Thyroid gland (tissue), 4 donors: ENCODE data around the gene FRG1.

Experiments used
- CTCF ChIP-seq, 6 experiments: fragments of 200-600 bp in 3 of 6; fragments of 450-650 bp in 3 of 6; sonication (generic) in 3 of 6; IDR thresholded peaks; one replicate each; pipeline ENCODE4 v1.5.1; 2016 to 2019; ENCODE audit warnings: antibody characterized with exemption in 6 of 6, mild to moderate bottlenecking in 2 of 6, inconsistent platforms in 1 of 6, moderate library complexity in 1 of 6
- POLR2A ChIP-seq, 2 donors: fragments of 450-650 bp; IDR thresholded peaks; one replicate each; pipeline ENCODE4 v1.6.1; 2017; ENCODE audit warnings: antibody characterized with exemption in 2 of 2, mild to moderate bottlenecking in 2 of 2, moderate library complexity in 1 of 2

GRCh38 chr4:189941005-189941450 lies 356 bp downstream of the FRG1 start:
- no peak for TF ChIP-seq CTCF (IDR thresholded peaks at IDR 0.05)
- no peak for TF ChIP-seq POLR2A (IDR thresholded peaks at IDR 0.05)
